Suprapubic skin (tissue), 4 donors: Measurements from ENCODE around the gene TRIM63. TPM values are rescaled to one million over a fixed set of nuclear protein-coding genes. Genes with fewer than 3 reads are reported as not detected.
"Not testable (repeated sequence)": the region's sequence is repeated elsewhere in the genome, so short reads cannot be mapped to it uniquely, and the experiment has no call there.

ENCODE experiments used
- DNase-seq, 2 donors: peaks; one replicate each; pipeline ENCODE4 v3.0.0-alpha.2; 2019; ENCODE audit warnings: low spot score in 2 of 2
- H3K27ac ChIP-seq: fragments of 200-600 bp; sonication (generic); one replicate; pipeline ENCODE4 v1.5.1; 2019
- H3K27me3 ChIP-seq: fragments of 200-600 bp; sonication (generic); one replicate; pipeline ENCODE4 v1.5.1; 2019
- H3K36me3 ChIP-seq: fragments of 200-600 bp; sonication (generic); one replicate; pipeline ENCODE4 v1.5.1; 2019
- H3K4me1 ChIP-seq: fragments of 200-600 bp; sonication (generic); one replicate; pipeline ENCODE4 v1.5.1; 2019
- H3K4me3 ChIP-seq: fragments of 200-600 bp; sonication (generic); one replicate; pipeline ENCODE4 v1.5.1; 2019; ENCODE audit warnings: mild to moderate bottlenecking
- H3K9me3 ChIP-seq: fragments of 200-600 bp; sonication (generic); one replicate; pipeline ENCODE4 v1.5.1; 2019
- EP300 ChIP-seq: sonication (generic); formaldehyde crosslinking; IDR thresholded peaks from one replicate; pipeline ENCODE4 v1.6.1; 2017; ENCODE audit warnings: antibody characterized with exemption
- POLR2A ChIP-seq, 2 donors: fragments of 450-650 bp; IDR thresholded peaks; one replicate each; pipeline ENCODE4 v1.6.1; 2017; ENCODE audit warnings: antibody characterized with exemption in 2 of 2, mild to moderate bottlenecking in 2 of 2, moderate library complexity in 2 of 2
- POLR2AphosphoS5 ChIP-seq, 3 donors: sonication (generic); formaldehyde crosslinking; IDR thresholded peaks; one replicate each; pipeline ENCODE4 v1.6.1; 2017; ENCODE audit warnings: antibody characterized with exemption in 3 of 3
- WGBS: methylation state at CpG from one replicate; pipeline ENCODE4 v1.1.5; 2018; 5-methylcytosine and 5-hydroxymethylcytosine counted together
- total RNA-seq, 4 donors: library from RNA; depleted of rRNA; stranded (reverse); fragments of >200 nt; gene quantifications; one replicate each; pipeline ENCODE4 v1.1.0, GENCODE V29; 2016
- TF ChIP-seq, protein P1 (sequence below), 2 donors: fragments of 200-600 bp in 1 of 2; fragments of 450-650 bp in 1 of 2; sonication (generic) in 1 of 2; IDR thresholded peaks; one replicate each; pipeline ENCODE4 v1.5.1; 2016 to 2019; ENCODE audit warnings: antibody characterized with exemption in 2 of 2, mild to moderate bottlenecking in 1 of 2, moderate library complexity in 1 of 2

Gene TRIM63
- total RNA-seq, 4 donors from 2014 or later: 0.42 to 2.4 (median 1.5) TPM

- H3K4me1 ChIP-seq: no peaks in the 10 kb centered on the region
- H3K9me3 ChIP-seq: no peaks in the 10 kb centered on the region
- no peak overlapping the region for H3K27ac ChIP-seq
- no peaks in the 10 kb centered on the region for H3K36me3 ChIP-seq
- H3K27me3 ChIP-seq: no peaks in the 10 kb centered on the region
- DNase-seq: no peak
- H3K4me3 ChIP-seq: no peak overlapping the region
- no peak for TF ChIP-seq EP300
- TF ChIP-seq POLR2AphosphoS5 (IDR thresholded peaks at IDR 0.05): no peak
- TF ChIP-seq, protein P1, sequence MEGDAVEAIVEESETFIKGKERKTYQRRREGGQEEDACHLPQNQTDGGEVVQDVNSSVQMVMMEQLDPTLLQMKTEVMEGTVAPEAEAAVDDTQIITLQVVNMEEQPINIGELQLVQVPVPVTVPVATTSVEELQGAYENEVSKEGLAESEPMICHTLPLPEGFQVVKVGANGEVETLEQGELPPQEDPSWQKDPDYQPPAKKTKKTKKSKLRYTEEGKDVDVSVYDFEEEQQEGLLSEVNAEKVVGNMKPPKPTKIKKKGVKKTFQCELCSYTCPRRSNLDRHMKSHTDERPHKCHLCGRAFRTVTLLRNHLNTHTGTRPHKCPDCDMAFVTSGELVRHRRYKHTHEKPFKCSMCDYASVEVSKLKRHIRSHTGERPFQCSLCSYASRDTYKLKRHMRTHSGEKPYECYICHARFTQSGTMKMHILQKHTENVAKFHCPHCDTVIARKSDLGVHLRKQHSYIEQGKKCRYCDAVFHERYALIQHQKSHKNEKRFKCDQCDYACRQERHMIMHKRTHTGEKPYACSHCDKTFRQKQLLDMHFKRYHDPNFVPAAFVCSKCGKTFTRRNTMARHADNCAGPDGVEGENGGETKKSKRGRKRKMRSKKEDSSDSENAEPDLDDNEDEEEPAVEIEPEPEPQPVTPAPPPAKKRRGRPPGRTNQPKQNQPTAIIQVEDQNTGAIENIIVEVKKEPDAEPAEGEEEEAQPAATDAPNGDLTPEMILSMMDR (IDR thresholded peaks at IDR 0.05): no peak
- no peak for TF ChIP-seq POLR2A (IDR thresholded peaks at IDR 0.05)
- 86% methylated on average over 3 of the region's 3 CpGs for WGBS
These were observed 34.7 kb upstream of the TRIM63 start for GRCh38 chr1:26102119-26102518.

DNA sequence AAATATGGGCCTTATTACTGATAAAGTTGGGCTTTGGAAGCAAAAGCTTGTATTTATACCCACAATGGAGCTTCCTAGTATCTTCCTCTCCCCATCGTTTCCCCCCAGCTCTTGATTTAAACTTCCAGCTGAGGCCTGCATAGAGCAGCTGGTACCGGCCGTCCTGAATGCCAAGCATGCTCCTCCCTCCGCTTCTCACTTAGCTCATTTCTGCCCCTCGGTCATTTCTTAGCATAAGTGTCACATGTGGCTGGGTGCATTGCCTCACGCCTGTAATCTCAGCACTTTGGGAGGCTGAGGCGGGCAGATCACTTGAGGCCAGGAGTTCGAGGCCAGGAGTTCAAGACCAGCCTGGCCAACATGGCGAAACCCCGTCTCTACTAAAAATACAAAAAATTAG lies 32.8 kb upstream of the TRIM63 start:
- not testable (repeated sequence) for H3K9me3 ChIP-seq
- 83% methylated on average over 10 of the region's 10 CpGs for WGBS

DNA sequence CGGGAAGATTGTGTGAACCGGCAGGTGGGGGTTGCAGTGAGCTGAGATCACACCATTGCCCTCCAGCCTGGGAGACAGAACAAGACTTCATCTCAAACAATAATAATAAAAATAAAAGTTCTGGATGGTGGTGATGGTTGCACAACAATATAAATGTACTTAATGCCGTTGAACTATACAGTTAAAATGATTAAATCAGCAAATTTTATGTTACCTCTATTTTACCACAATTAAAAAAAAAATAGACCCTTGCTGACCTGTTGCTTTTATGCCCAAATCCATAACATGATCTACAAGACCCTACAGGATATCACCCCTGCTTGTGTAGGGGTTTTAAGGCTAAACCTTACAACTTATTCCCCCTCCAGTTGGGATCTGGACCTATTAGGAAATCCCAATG lies 32.4 kb upstream of the TRIM63 start:
- no peak for DNase-seq
- H3K4me3 ChIP-seq: no peak overlapping the region
- WGBS: 92% methylated on average over 3 of the region's 3 CpGs
- H3K27me3 ChIP-seq: no peaks in the 10 kb centered on the region
- TF ChIP-seq POLR2AphosphoS5 (IDR thresholded peaks at IDR 0.05): no peak
- no peak for TF ChIP-seq POLR2A (IDR thresholded peaks at IDR 0.05)
- no peak for TF ChIP-seq EP300
- TF ChIP-seq, protein P1 (IDR thresholded peaks at IDR 0.05): no peak
- H3K4me1 ChIP-seq: peaks cover 5% of the 10 kb centered on the region
- H3K9me3 ChIP-seq: no peaks in the 10 kb centered on the region
- no peak overlapping the region for H3K27ac ChIP-seq
- H3K36me3 ChIP-seq: no peaks in the 10 kb centered on the region

More for the DNA sequence above, 32.8 kb upstream of the TRIM63 start:
- not testable (repeated sequence) for DNase-seq, H3K27ac ChIP-seq, H3K27me3 ChIP-seq, H3K4me1 ChIP-seq, H3K4me3 ChIP-seq, H3K36me3 ChIP-seq

DNA sequence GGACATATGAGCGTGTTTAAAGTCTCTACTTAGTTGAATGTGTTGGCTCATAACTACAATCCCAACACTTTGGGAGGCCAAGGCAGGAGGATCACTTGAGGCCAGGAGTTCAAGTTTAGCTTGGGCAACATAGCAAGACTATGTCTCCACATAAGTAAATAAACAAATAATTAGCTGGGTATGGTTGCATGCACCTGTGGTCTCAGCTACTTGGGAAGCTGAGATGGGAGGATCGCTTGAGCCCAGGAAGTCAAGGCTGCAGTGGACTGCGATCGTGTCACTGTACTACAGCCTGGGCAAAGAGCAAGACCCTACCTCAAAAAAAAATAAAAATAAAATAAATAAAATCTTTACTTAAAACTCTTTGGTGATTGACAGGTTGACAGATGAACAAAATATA lies 31.2 kb upstream of the TRIM63 start:
- H3K4me1 ChIP-seq: peaks cover 16% of the 10 kb centered on the region
- H3K9me3 ChIP-seq: no peaks in the 10 kb centered on the region
- 92% methylated on average over 4 of the region's 4 CpGs for WGBS
- no peaks in the 10 kb centered on the region for H3K36me3 ChIP-seq
- no peak for DNase-seq
- H3K4me3 ChIP-seq: no peak overlapping the region
- TF ChIP-seq POLR2A (IDR thresholded peaks at IDR 0.05): no peak
- TF ChIP-seq POLR2AphosphoS5 (IDR thresholded peaks at IDR 0.05): no peak
- TF ChIP-seq EP300: no peak
- TF ChIP-seq, protein P1 (IDR thresholded peaks at IDR 0.05): no peak
- H3K27me3 ChIP-seq: no peaks in the 10 kb centered on the region
- no peak overlapping the region for H3K27ac ChIP-seq

DNA sequence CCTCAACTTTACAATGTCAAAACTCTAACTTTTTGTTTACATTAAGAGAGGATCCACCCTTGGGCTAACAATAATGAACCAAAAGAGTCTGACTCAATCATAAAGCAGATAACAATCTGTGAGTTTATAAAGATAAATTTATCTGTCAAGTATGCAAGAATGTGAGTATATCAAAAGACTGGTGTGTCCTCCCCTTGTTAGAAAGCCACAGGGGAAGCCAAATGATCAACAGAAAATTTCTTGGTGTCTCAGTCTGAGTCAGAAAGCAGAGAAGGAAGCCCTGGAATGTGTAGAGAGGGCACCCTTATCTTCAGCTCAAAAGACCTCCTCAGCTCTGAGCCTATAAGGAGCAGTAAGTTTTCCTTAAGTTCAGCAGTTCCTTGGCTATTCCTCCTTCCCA lies 30.3 kb upstream of the TRIM63 start:
- Histone ChIP-seq H3K9me3 (no peaks in the 10 kb centered on the region), H3K27ac (no peak overlapping the region), H3K27me3 (no peaks in the 10 kb centered on the region), H3K36me3 (no peaks in the 10 kb centered on the region), H3K4me1 (peaks cover 17% of the 10 kb centered on the region), H3K4me3 (no peak overlapping the region)
- TF ChIP-seq POLR2A (IDR thresholded peaks at IDR 0.05) (no peak), EP300 (no peak), POLR2AphosphoS5 (IDR thresholded peaks at IDR 0.05) (no peak)
- TF ChIP-seq, protein P1 (IDR thresholded peaks at IDR 0.05): no peak
- no peak for DNase-seq

- Histone ChIP-seq H3K4me3 (no peak overlapping the region), H3K9me3 (no peaks in the 10 kb centered on the region), H3K27me3 (peaks cover 4% of the 10 kb centered on the region), H3K27ac (no peak overlapping the region), H3K36me3 (no peaks in the 10 kb centered on the region), H3K4me1 (peaks cover 17% of the 10 kb centered on the region)
- no peak for DNase-seq
- 73% methylated on average over 2 of the region's 2 CpGs for WGBS
- TF ChIP-seq POLR2AphosphoS5 (IDR thresholded peaks at IDR 0.05) (no peak), POLR2A (IDR thresholded peaks at IDR 0.05) (no peak), EP300 (no peak)
These were observed 29.0 kb upstream of the TRIM63 start for GRCh38 chr1:26096471-26096870.
